ENCODE results near the gene TSPAN1.

GRCh38 chr1:46218443-46218842 is 43.6 kb downstream of the TSPAN1 start:
- TF ChIP-seq POLR2A (IDR thresholded peaks at IDR 0.05; ENCODE audit: low read length) (no peak), GATA1 (IDR thresholded peaks at IDR 0.05; ENCODE audit: low read depth, low read length) (no peak)

Measured in erythroblast (primary cell).